DOHH2 (cell line): Measurements from ENCODE around the gene TXNRD2.

Experiments
- H3F3A ChIP-seq: fragments of 200-600 bp; sonication (generic), shearing (Covaris generic); 2 replicates; pipeline ENCODE4 v1.6.0; 2016; ENCODE audit warnings: antibody characterized with exemption, mild to moderate bottlenecking; ENCODE audit not compliant: control insufficient read depth, insufficient read depth
- H3K27ac ChIP-seq: fragments of 200-600 bp; sonication (generic); 2 replicates; pipeline ENCODE4 v1.5.1; 2014; ENCODE audit warnings: low read depth, mild to moderate bottlenecking, low read length, moderate library complexity
- H3K27me3 ChIP-seq: fragments of 200-600 bp; sonication (generic); 2 replicates; pipeline ENCODE4 v1.6.1; 2014; ENCODE audit warnings: mild to moderate bottlenecking, low read length, mixed read lengths; ENCODE audit not compliant: control insufficient read depth
- H3K36me3 ChIP-seq: fragments of 200-600 bp; sonication (generic); 2 replicates; pipeline ENCODE4 v1.6.1; 2014; ENCODE audit warnings: mild to moderate bottlenecking, low read length, moderate library complexity, mixed read lengths; ENCODE audit not compliant: control insufficient read depth
- H3K4me1 ChIP-seq: fragments of 200-600 bp; sonication (generic); 2 replicates; pipeline ENCODE4 v1.6.1; 2014; ENCODE audit warnings: mild to moderate bottlenecking, low read length, mixed read lengths; ENCODE audit not compliant: control insufficient read depth
- H3K4me2 ChIP-seq: fragments of 200-600 bp; sonication (generic); 2 replicates; pipeline ENCODE4 v1.6.0; 2014; ENCODE audit warnings: mild to moderate bottlenecking, low read length, moderate library complexity
- H3K4me3 ChIP-seq: fragments of 200-600 bp; sonication (generic); 2 replicates; pipeline ENCODE4 v1.5.1; 2014; ENCODE audit warnings: mild to moderate bottlenecking, low read length, mixed read lengths
- H3K79me2 ChIP-seq: fragments of 200-600 bp; sonication (generic); 2 replicates; pipeline ENCODE4 v1.6.1; 2014; ENCODE audit warnings: mild to moderate bottlenecking, low read length, mixed read lengths; ENCODE audit not compliant: control insufficient read depth
- H3K9me2 ChIP-seq: fragments of 200-600 bp; sonication (generic); replicated peaks from 2 replicates; pipeline ENCODE4 v1.6.1; 2014; ENCODE audit warnings: mild to moderate bottlenecking, low read length, mixed read lengths; ENCODE audit not compliant: control insufficient read depth
- H3K9me3 ChIP-seq: fragments of 200-600 bp; sonication (generic); 2 replicates; pipeline ENCODE4 v1.6.1; 2014; ENCODE audit warnings: antibody characterized with exemption, low read length, mixed read lengths; ENCODE audit not compliant: control insufficient read depth, insufficient read depth
- H4K20me1 ChIP-seq: fragments of 200-600 bp; sonication (generic); 2 replicates; pipeline ENCODE4 v1.6.0; 2014; ENCODE audit warnings: low read depth, mild to moderate bottlenecking, antibody characterized with exemption, low read length, moderate library complexity; ENCODE audit not compliant: control insufficient read depth, insufficient read depth
- CTCF ChIP-seq: fragments of 200-600 bp; sonication (generic); IDR thresholded peaks from one replicate; pipeline ENCODE4 v1.5.1; 2014; ENCODE audit warnings: antibody characterized with exemption, mild to moderate bottlenecking, low read depth, low read length; ENCODE audit not compliant: poor library complexity, severe bottlenecking
- EZH2phosphoT487 ChIP-seq: fragments of 200-600 bp; sonication (generic); IDR thresholded peaks from 2 replicates; pipeline ENCODE4 v1.6.1; 2017; ENCODE audit warnings: borderline replicate concordance, mild to moderate bottlenecking, antibody characterized with exemption, low read length, moderate library complexity, mixed read lengths

The TXNRD2 gene

DNA sequence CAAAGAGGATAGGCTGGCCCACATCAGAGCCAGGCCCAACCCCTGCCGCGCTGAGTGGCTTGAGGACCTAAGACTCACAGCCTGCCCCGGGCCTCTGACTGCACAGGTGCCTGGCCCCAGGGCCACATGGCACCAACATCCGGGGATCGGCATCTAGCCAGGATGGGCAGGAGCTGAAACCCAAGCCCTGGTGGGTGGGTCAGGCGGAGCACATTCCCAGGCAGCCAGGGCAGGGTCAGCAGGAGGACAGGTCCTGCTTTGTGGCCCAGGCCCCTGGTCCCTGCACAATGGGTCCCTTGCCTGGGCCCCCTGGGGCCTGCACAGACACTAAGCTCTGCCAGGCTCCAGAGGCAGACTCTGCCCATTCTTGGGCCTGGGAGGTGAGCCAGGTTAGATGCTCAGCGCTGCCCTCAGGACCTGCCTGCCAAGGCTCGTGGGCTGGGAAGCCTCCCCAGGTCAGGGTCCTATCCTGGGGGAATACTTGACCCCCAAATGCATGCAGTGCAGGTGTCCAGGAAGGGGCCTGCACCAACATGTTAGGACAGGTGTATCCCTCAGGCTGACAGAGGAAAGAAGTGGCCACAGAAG, 41.5 kb upstream of the TXNRD2 start:
- H3K27ac ChIP-seq: no peak overlapping the region
- peaks cover 11% of the 10 kb centered on the region for H3K4me1 ChIP-seq

GRCh38 chr22:19981961-19982920, 40.6 kb upstream of the TXNRD2 start:
- Histone ChIP-seq H3K27ac (no peak overlapping the region), H3K36me3 (no peaks in the 10 kb centered on the region), H3K9me2 (no peaks in the 10 kb centered on the region), H3K4me3 (no peak overlapping the region), H3K9me3 (no peaks in the 10 kb centered on the region), H3K27me3 (no peaks in the 10 kb centered on the region), H3K4me2 (no peak overlapping the region), H3F3A (no peaks in the 10 kb centered on the region), H4K20me1 (no peaks in the 10 kb centered on the region), H3K4me1 (peaks cover 11% of the 10 kb centered on the region), H3K79me2 (no peaks in the 10 kb centered on the region)
- no peak for TF ChIP-seq EZH2phosphoT487

More for the DNA sequence above, 41.5 kb upstream of the TXNRD2 start:
- Histone ChIP-seq H3F3A (no peaks in the 10 kb centered on the region), H3K4me2 (no peak overlapping the region), H3K79me2 (no peaks in the 10 kb centered on the region), H3K27me3 (no peaks in the 10 kb centered on the region), H3K36me3 (no peaks in the 10 kb centered on the region), H3K9me3 (no peaks in the 10 kb centered on the region), H4K20me1 (no peaks in the 10 kb centered on the region), H3K4me3 (no peak overlapping the region), H3K9me2 (no peaks in the 10 kb centered on the region)
- TF ChIP-seq CTCF (no peak), EZH2phosphoT487 (no peak)

DNA sequence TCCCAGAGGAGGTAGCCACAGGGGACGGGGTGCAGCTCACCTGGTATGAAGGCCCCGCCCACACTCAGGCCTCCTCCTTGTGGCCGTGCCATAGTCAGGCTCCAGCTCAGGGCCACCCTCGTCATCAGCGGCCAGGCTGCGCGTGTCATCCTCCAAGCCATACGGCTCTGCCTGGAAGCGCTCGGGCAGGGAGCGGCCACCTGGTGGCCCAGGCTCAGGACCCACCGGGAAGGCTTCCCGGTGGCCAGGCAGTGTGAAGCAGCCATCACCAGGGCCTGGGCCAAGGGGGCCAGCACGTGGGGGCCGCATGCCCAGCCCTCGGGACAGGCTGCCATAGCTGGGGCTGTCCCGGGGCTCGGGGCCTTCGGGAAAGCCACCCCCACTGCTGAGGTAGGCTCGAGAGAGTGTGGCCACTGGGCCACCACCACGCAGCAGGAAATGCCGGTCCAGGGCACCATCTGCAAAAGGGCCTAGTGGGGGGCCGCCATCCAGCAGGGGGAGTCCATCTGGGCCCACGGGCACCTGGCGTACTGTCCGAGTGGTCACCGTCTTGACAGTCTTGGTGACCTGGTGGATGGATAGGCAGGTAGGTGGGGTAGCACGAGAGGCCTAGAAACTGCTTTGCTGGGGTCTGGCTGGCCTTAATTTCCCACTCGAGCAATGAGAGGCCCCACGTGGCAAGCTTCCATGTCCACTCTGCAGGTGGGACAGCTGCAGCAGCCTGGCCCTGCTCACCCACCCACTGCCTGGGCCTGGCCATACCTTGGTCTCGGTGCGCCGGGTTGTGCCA, 39.7 kb upstream of the TXNRD2 start:
- Histone ChIP-seq H3K4me1 (peaks cover 6% of the 10 kb centered on the region), H3K27ac (no peak overlapping the region), H4K20me1 (no peaks in the 10 kb centered on the region), H3K27me3 (no peaks in the 10 kb centered on the region), H3K4me2 (no peak overlapping the region), H3K4me3 (no peak overlapping the region), H3K36me3 (no peaks in the 10 kb centered on the region), H3K79me2 (no peaks in the 10 kb centered on the region), H3F3A (no peaks in the 10 kb centered on the region), H3K9me3 (no peaks in the 10 kb centered on the region), H3K9me2 (no peaks in the 10 kb centered on the region)
- TF ChIP-seq EZH2phosphoT487 (no peak), CTCF (no peak)
